GM12878 (cell line): ENCODE data around the gene PMS1. TPM values are rescaled to one million over a fixed set of nuclear protein-coding genes. Genes with fewer than 3 reads are reported as not detected.

Experiments
- ATAC-seq: fragments of 200-7000 bp; cut with Tn5 transposase; 3 replicates; pipeline ENCODE4 v1.9.1; 2020; ENCODE audit warnings: mild to moderate bottlenecking, moderate library complexity
- BruUV-seq: library from RNA; stranded (reverse); fragments of 400-500 nt; replicated peaks from 2 replicates; lab custom pipeline; 2021; lab: Mats Ljungman, UMichigan
- CTCF ChIA-PET: fragments of 300-600 bp; sonication (Branson Sonifier 250); formaldehyde crosslinking; extraction: SDS; loops from one replicate; lab custom pipeline; 2021; ENCODE audit warnings: inconsistent platforms; lab: Yijun Ruan, JAX
- POLR2A ChIA-PET: fragments of 350-600 bp; formaldehyde crosslinking; extraction: SDS; loops from one replicate; lab custom pipeline; 2021; ENCODE audit warnings: inconsistent platforms; lab: Charles Lee
- RAD21 ChIA-PET: fragments of 300-600 bp; sonication (Branson Sonifier 250); formaldehyde crosslinking; loops from one replicate; lab custom pipeline; 2023; ENCODE audit warnings: antibody characterized with exemption; ENCODE audit not compliant: unreplicated experiment; lab: Charles Lee
- SMC1A ChIA-PET: fragments of 300-600 bp; sonication (Branson Sonifier 250); formaldehyde crosslinking; loops from one replicate; lab custom pipeline; 2023; ENCODE audit not compliant: unreplicated experiment, uncharacterized antibody; lab: Charles Lee
- DNase-seq: peaks from one replicate; pipeline ENCODE4 v3.0.0-alpha.2; 2011; ENCODE audit warnings: low read depth, low spot score
- FAIRE-seq: peaks from 3 replicates; lab custom pipeline; 2011; peaks lifted over from hg19 to GRCh38; lab: Jason Lieb, UNC
- H2AFZ ChIP-seq: 2 replicates; pipeline ENCODE4 v1.6.0; 2011; ENCODE audit warnings: low read depth, low read length, control low read depth; ENCODE audit not compliant: control insufficient read depth
- H3K27ac ChIP-seq: 2 replicates; pipeline ENCODE4 v1.5.1; 2011; ENCODE audit warnings: control low read depth; ENCODE audit not compliant: control insufficient read depth, insufficient read depth
- H3K27me3 ChIP-seq, 2 experiments: replicated peaks in 1 of 2; 2 replicates each; pipeline versions ENCODE4 v1.6.0 to v1.6.1; 2011; ENCODE audit warnings: low read length in 1 of 2; ENCODE audit not compliant: control insufficient read depth in 2 of 2, insufficient read depth in 2 of 2
- H3K36me3 ChIP-seq, 2 experiments: 2 replicates each; pipeline ENCODE4 v1.5.1; 2011; ENCODE audit warnings: low read length in 1 of 2; ENCODE audit not compliant: control insufficient read depth in 2 of 2, insufficient read depth in 2 of 2
- H3K4me1 ChIP-seq: 2 replicates; pipeline ENCODE4 v1.6.1; 2011; ENCODE audit warnings: mild to moderate bottlenecking, low read length, moderate library complexity, mixed read lengths; ENCODE audit not compliant: control insufficient read depth, insufficient read depth
- H3K4me2 ChIP-seq: 2 replicates; pipeline ENCODE4 v1.6.0; 2011; ENCODE audit warnings: control low read depth; ENCODE audit not compliant: control insufficient read depth, insufficient read depth
- H3K4me3 ChIP-seq: fragments of 200-600 bp; sonication (generic); 2 replicates; pipeline ENCODE4 v1.5.1; 2016
- H3K79me2 ChIP-seq: 2 replicates; pipeline ENCODE4 v1.6.0; 2011; ENCODE audit warnings: low read length; ENCODE audit not compliant: control insufficient read depth, insufficient read depth
- H3K9ac ChIP-seq: 2 replicates; pipeline ENCODE4 v1.8.0; 2011; ENCODE audit warnings: low read length, control low read depth, mixed read lengths; ENCODE audit not compliant: control insufficient read depth, insufficient read depth
- H3K9me3 ChIP-seq: replicated peaks from 3 replicates; pipeline ENCODE4 v1.5.1; 2011; ENCODE audit warnings: mild to moderate bottlenecking, low read length; ENCODE audit not compliant: control insufficient read depth, insufficient read depth
- H4K20me1 ChIP-seq: 2 replicates; pipeline ENCODE4 v1.6.0; 2011; ENCODE audit not compliant: control insufficient read depth, insufficient read depth
- CHD2 ChIP-seq: IDR thresholded peaks from 2 replicates; pipeline ENCODE4 v1.6.1; 2011; ENCODE audit warnings: low read depth, low read length, improper control_type of control experiment, borderline replicate concordance
- NR2C2 ChIP-seq: IDR thresholded peaks from 2 replicates; pipeline ENCODE4 v1.6.1; 2011; ENCODE audit warnings: borderline replicate concordance, low read depth; ENCODE audit not compliant: control insufficient read depth, insufficient read length
- NR2F1 ChIP-seq: fragments of 450-650 bp; conservative IDR thresholded peaks from 2 replicates; pipeline ENCODE4 v1.6.1; 2017; ENCODE audit warnings: mild to moderate bottlenecking
- POU2F2 ChIP-seq: IDR thresholded peaks from 3 replicates; pipeline ENCODE4 v1.6.1; 2011; ENCODE audit warnings: low read depth, mild to moderate bottlenecking, low read length, borderline replicate concordance
- SIN3A ChIP-seq: IDR thresholded peaks from 2 replicates; pipeline ENCODE4 v1.6.1; 2012; ENCODE audit warnings: low read depth, low read length, improper control_type of control experiment
- SPI1 ChIP-seq: IDR thresholded peaks from 2 replicates; pipeline ENCODE4 v1.6.1; 2011; ENCODE audit warnings: low read depth, mild to moderate bottlenecking, low read length, moderate library complexity, borderline replicate concordance; ENCODE audit not compliant: insufficient read depth
- WGBS: methylation state at CpG from one replicate; pipeline ENCODE4 v1.1.6; 2016; ENCODE audit warnings: low lambda C conversion rate; ENCODE audit not compliant: insufficient replicate concordance, insufficient coverage; ENCODE audit errors: missing lambda C conversion rate; 5-methylcytosine and 5-hydroxymethylcytosine counted together
- in situ Hi-C: fragments of 300-500 bp; cut with MboI; formaldehyde crosslinking; loops from 9 replicates; pipeline ENCODE4 v1.14.3; 2018; ENCODE audit warnings: mixed read lengths
- intact Hi-C: fragments of 100-400 bp; cut with micrococcal nuclease; formaldehyde crosslinking; loops from one replicate; pipeline ENCODE4 v1.14.2; 2022; ENCODE audit not compliant: unreplicated experiment
- polyA plus RNA-seq, 11 experiments: library from polyadenylated mRNA; depleted of rRNA in 4 of 11; unstranded in 6 of 11; stranded (reverse) in 5 of 11; fragments of >200 nt; fragmentation: Nextera tagmentation in 4 of 11; fragmentation: Illumina TruSeq in 1 of 11; extraction: Ambion mirVana in 4 of 11; extraction: Trizol in 1 of 11; gene quantifications; 1 replicate in 1 of 11; 2 replicates in 10 of 11; pipeline versions ENCODE4 v1.2.1 to v1.2.3, GENCODE V29; 2011 to 2016; ENCODE audit warnings: inconsistent platforms in 2 of 11, missing spikeins in 2 of 11, low read depth in 1 of 11
- total RNA-seq, 4 experiments: library from RNA; depleted of rRNA in 3 of 4; stranded (reverse); fragments of >200 nt in 3 of 4; fragmentation: Illumina TruSeq in 1 of 4; extraction: Trizol in 1 of 4; gene quantifications; 2 replicates each; pipeline versions ENCODE4 v1.2.1 to v1.2.3, GENCODE V29; 2013 to 2021
- TF ChIP-seq, protein P1 (sequence below): IDR thresholded peaks from 2 replicates; pipeline ENCODE4 v1.6.1; 2011; ENCODE audit warnings: low read depth, mild to moderate bottlenecking, low read length, moderate library complexity, borderline replicate concordance; ENCODE audit errors: extremely low read depth
- TF ChIP-seq, protein P2 (sequence below): fragments of 450-650 bp; IDR thresholded peaks from 2 replicates; pipeline ENCODE4 v1.6.1; 2014; ENCODE audit warnings: mild to moderate bottlenecking

PMS1 gene
- total and polyA plus RNA-seq, 10 of the 15 experiments (the other 5 are each of a cell fraction or from before 2014, with no cell fraction given) = 18.7 to 50.6 (median 29.5) TPM

DNA sequence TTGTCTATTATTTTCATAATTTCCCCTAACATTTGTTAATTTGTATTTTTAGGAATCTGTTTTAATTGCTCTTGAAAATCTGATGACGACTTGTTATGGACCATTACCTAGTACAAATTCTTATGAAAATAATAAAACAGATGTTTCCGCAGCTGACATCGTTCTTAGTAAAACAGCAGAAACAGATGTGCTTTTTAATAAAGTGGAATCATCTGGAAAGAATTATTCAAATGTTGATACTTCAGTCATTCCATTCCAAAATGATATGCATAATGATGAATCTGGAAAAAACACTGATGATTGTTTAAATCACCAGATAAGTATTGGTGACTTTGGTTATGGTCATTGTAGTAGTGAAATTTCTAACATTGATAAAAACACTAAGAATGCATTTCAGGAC lies 69.9 kb downstream of the PMS1 start:
- SMC1A ChIA-PET = no interaction called here
- TF ChIP-seq NR2C2 (no peak), SIN3A (no peak), CHD2 (no peak), NR2F1 (no peak), POU2F2 (no peak), SPI1 (no peak)
- TF ChIP-seq, protein P1, sequence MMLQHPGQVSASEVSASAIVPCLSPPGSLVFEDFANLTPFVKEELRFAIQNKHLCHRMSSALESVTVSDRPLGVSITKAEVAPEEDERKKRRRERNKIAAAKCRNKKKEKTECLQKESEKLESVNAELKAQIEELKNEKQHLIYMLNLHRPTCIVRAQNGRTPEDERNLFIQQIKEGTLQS = no peak
- TF ChIP-seq, protein P2, sequence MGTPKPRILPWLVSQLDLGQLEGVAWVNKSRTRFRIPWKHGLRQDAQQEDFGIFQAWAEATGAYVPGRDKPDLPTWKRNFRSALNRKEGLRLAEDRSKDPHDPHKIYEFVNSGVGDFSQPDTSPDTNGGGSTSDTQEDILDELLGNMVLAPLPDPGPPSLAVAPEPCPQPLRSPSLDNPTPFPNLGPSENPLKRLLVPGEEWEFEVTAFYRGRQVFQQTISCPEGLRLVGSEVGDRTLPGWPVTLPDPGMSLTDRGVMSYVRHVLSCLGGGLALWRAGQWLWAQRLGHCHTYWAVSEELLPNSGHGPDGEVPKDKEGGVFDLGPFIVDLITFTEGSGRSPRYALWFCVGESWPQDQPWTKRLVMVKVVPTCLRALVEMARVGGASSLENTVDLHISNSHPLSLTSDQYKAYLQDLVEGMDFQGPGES = no peak
- no peak for FAIRE-seq
- intact Hi-C loops = no loop called here
- Histone ChIP-seq H3K9ac (no peak overlapping the region), H3K27ac (no peak overlapping the region), H3K79me2 (no peaks in the 10 kb centered on the region), H2AFZ (no peak overlapping the region), H3K4me1 (no peaks in the 10 kb centered on the region), H3K9me3 (no peaks in the 10 kb centered on the region), H3K4me2 (no peak overlapping the region), H4K20me1 (no peaks in the 10 kb centered on the region), H3K4me3 (no peak overlapping the region), H3K36me3 (peaks cover 0 to 7% of the 10 kb centered on the region in 2 experiments; a peak in 1 of 4 replicates), H3K27me3 (no peaks in the 10 kb centered on the region)
- no peak for ATAC-seq
- no TSS peak for BruUV-seq
- in situ Hi-C loops = no loop called here
- WGBS = 100% methylated on average over 3 of the region's 3 CpGs
- POLR2A ChIA-PET = no interaction called here
- RAD21 ChIA-PET = no interaction called here
- no peak for DNase-seq
- CTCF ChIA-PET = no interaction called here
